Breast epithelium (tissue), 3 donors: ENCODE results near the gene KLHL7.

Experiments
- POLR2AphosphoS5 ChIP-seq, 3 donors: sonication (generic); formaldehyde crosslinking; IDR thresholded peaks; one replicate each; pipeline ENCODE4 v1.6.1; 2017; ENCODE audit warnings: antibody characterized with exemption in 3 of 3
- TF ChIP-seq, protein P1 (sequence below), 3 donors: fragments of 450-650 bp; IDR thresholded peaks; one replicate each; pipeline ENCODE4 v1.5.1; 2016 to 2017; ENCODE audit warnings: antibody characterized with exemption in 3 of 3, mild to moderate bottlenecking in 3 of 3, moderate library complexity in 3 of 3

DNA sequence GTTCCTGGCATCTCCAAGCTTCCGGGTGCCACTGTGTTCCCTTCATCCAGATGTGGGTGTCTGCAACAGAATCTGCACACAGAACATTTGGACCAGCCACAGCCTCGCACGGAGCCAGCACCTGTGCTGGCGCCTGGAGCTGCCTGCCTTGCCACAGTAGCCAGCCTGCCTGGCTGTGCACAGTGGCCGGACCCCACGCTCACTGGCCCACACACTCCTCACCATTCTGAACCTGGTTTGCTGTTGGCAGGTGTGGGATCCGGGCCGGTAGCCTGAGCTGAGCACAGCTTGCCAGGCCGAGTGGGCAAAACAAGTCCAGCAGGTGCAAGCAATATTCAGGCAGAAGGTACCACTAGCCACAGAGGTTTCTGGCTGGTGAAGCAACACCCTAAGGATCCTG is 7.6 kb upstream of the KLHL7 start:
- TF ChIP-seq, protein P1, sequence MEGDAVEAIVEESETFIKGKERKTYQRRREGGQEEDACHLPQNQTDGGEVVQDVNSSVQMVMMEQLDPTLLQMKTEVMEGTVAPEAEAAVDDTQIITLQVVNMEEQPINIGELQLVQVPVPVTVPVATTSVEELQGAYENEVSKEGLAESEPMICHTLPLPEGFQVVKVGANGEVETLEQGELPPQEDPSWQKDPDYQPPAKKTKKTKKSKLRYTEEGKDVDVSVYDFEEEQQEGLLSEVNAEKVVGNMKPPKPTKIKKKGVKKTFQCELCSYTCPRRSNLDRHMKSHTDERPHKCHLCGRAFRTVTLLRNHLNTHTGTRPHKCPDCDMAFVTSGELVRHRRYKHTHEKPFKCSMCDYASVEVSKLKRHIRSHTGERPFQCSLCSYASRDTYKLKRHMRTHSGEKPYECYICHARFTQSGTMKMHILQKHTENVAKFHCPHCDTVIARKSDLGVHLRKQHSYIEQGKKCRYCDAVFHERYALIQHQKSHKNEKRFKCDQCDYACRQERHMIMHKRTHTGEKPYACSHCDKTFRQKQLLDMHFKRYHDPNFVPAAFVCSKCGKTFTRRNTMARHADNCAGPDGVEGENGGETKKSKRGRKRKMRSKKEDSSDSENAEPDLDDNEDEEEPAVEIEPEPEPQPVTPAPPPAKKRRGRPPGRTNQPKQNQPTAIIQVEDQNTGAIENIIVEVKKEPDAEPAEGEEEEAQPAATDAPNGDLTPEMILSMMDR (IDR thresholded peaks at IDR 0.05): no peak
- TF ChIP-seq POLR2AphosphoS5 (IDR thresholded peaks at IDR 0.05): no peak
